ENCODE data around the gene PAM.

DNA sequence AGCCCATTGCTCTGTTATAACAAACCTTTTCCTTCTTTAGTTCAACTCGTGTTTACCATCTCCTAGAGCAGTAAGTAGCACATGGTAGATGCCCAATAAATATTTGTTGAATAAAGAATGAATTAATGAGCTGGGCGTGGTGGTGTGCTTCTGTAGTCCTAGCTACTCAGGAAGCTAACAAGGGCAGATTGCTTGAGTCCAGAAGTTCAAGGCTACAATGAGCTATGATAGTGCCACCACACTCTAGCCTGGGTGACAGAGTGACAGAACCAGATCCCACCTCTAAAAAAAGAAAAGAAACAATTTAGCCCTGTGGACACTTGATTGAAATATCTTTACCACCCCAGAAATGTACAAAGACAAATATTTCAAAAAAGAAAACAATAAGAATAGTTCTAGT, 14.6 kb upstream of the PAM start:
- TF ChIP-seq, protein P1, sequence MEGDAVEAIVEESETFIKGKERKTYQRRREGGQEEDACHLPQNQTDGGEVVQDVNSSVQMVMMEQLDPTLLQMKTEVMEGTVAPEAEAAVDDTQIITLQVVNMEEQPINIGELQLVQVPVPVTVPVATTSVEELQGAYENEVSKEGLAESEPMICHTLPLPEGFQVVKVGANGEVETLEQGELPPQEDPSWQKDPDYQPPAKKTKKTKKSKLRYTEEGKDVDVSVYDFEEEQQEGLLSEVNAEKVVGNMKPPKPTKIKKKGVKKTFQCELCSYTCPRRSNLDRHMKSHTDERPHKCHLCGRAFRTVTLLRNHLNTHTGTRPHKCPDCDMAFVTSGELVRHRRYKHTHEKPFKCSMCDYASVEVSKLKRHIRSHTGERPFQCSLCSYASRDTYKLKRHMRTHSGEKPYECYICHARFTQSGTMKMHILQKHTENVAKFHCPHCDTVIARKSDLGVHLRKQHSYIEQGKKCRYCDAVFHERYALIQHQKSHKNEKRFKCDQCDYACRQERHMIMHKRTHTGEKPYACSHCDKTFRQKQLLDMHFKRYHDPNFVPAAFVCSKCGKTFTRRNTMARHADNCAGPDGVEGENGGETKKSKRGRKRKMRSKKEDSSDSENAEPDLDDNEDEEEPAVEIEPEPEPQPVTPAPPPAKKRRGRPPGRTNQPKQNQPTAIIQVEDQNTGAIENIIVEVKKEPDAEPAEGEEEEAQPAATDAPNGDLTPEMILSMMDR (IDR thresholded peaks at IDR 0.05; ENCODE audit: extremely low read depth in 1 of 2, insufficient read depth in 1 of 2, low read depth in 1 of 2, low read length in 2 of 2): no peak
- TF ChIP-seq POLR2A (IDR thresholded peaks at IDR 0.05; ENCODE audit: low read depth, low read length) (no peak), JUN (IDR thresholded peaks at IDR 0.05; ENCODE audit: borderline replicate concordance, insufficient read depth, insufficient read length, low read depth) (no peak), EZH2 (IDR thresholded peaks at IDR 0.05; ENCODE audit: borderline replicate concordance, low read depth, low read length, severe bottlenecking) (no peak), MYC (IDR thresholded peaks at IDR 0.05; ENCODE audit: low read depth, low read length) (no peak), POLR2AphosphoS5 (IDR thresholded peaks at IDR 0.05; ENCODE audit: insufficient read depth, low read depth, low read length) (no peak), GATA2 (IDR thresholded peaks at IDR 0.05; ENCODE audit: insufficient read depth, insufficient read length, low read depth, low read length) (no peak), FOS (IDR thresholded peaks at IDR 0.05; ENCODE audit: borderline replicate concordance, insufficient read depth, low read length) (no peak)
- TF ChIP-seq, protein P2, sequence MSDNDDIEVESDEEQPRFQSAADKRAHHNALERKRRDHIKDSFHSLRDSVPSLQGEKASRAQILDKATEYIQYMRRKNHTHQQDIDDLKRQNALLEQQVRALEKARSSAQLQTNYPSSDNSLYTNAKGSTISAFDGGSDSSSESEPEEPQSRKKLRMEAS (IDR thresholded peaks at IDR 0.05; ENCODE audit: insufficient read depth, insufficient read length): no peak
